CD4-positive, CD25-positive, alpha-beta regulatory T cell (primary cell): ENCODE data around the gene DNAAF5. TPM values are rescaled to one million over a fixed set of nuclear protein-coding genes. Genes with fewer than 3 reads are reported as not detected.
A peak's percentile ranks its signal among the peaks of the same experiment; 100 is the strongest.

Experiments used
- ATAC-seq, 2 donors: fragments of 150-1000 bp; cut with Tn5 transposase; one replicate each; pipeline ENCODE4 v1.10.0; 2021; ENCODE audit warnings: low read depth in 2 of 2, moderate number of reproducible peaks in 2 of 2, moderate library complexity in 1 of 2
- DNase-seq, 3 donors: peaks; one replicate each; pipeline versions ENCODE4 v3.0.0 to v3.0.0-alpha.2; 2012 to 2022; ENCODE audit warnings: mixed read lengths in 1 of 3
- H3K27ac ChIP-seq: one replicate; pipeline ENCODE4 v1.7.0; 2013; ENCODE audit warnings: mild to moderate bottlenecking, low read length; ENCODE audit not compliant: insufficient read depth, poor library complexity, severe bottlenecking
- H3K27me3 ChIP-seq: one replicate; pipeline ENCODE4 v1.7.0; 2013; ENCODE audit warnings: low read length; ENCODE audit not compliant: control insufficient read depth, insufficient read depth
- H3K36me3 ChIP-seq: one replicate; pipeline ENCODE4 v1.7.0; 2013; ENCODE audit warnings: mild to moderate bottlenecking, low read length, moderate library complexity; ENCODE audit not compliant: control insufficient read depth, insufficient read depth
- H3K4me1 ChIP-seq: 2 replicates; pipeline ENCODE4 v1.7.0; 2013; ENCODE audit warnings: mild to moderate bottlenecking, low read length; ENCODE audit not compliant: insufficient read depth, control insufficient read depth, poor library complexity, severe bottlenecking
- H3K4me3 ChIP-seq: one replicate; pipeline ENCODE4 v1.7.0; 2013; ENCODE audit warnings: low read depth, mild to moderate bottlenecking, low read length, moderate library complexity
- H3K9me3 ChIP-seq, 2 experiments: 1 replicate in 1 of 2; 2 replicates in 1 of 2; pipeline ENCODE4 v1.7.0; 2013; ENCODE audit warnings: low read length in 2 of 2, mild to moderate bottlenecking in 1 of 2, moderate library complexity in 1 of 2; ENCODE audit not compliant: control insufficient read depth in 2 of 2
- H3K27ac Mint-ChIP-seq, 3 donors: one replicate each; pipeline ENCODE4 v1.8.0; 2020 to 2022; ENCODE audit warnings: mild to moderate bottlenecking in 3 of 3, mixed read lengths in 3 of 3, moderate library complexity in 2 of 3
- H3K27me3 Mint-ChIP-seq: one replicate; pipeline ENCODE4 v1.8.0; 2022; ENCODE audit warnings: mild to moderate bottlenecking, mixed read lengths
- H3K36me3 Mint-ChIP-seq: one replicate; pipeline ENCODE4 v1.8.0; 2020; ENCODE audit warnings: mixed read lengths
- H3K4me1 Mint-ChIP-seq, 4 donors: one replicate each; pipeline ENCODE4 v1.8.0; 2020 to 2022; ENCODE audit warnings: mixed read lengths in 4 of 4, mild to moderate bottlenecking in 1 of 4
- H3K4me3 Mint-ChIP-seq, 4 donors: one replicate each; pipeline ENCODE4 v1.8.0; 2020 to 2022; ENCODE audit warnings: mild to moderate bottlenecking in 4 of 4, mixed read lengths in 4 of 4, moderate library complexity in 3 of 4
- H3K9me3 Mint-ChIP-seq, 7 donors: one replicate each; pipeline ENCODE4 v1.8.0; 2020 to 2022; ENCODE audit warnings: mixed read lengths in 7 of 7, mild to moderate bottlenecking in 3 of 7, moderate library complexity in 2 of 7
- polyA plus RNA-seq, 4 donors: library from polyadenylated mRNA; unstranded; fragments of 300-500 nt; fragmentation: Illumina TruSeq; gene quantifications; one replicate each; pipeline ENCODE4 v1.2.3, GENCODE V29; 2021
- total RNA-seq: library from RNA; stranded (reverse); gene quantifications from one replicate; pipeline ENCODE4 v1.2.3, GENCODE V29; 2022

DNAAF5 gene
- total and polyA plus RNA-seq, 5 donors from 2014 or later = 0.84 to 11.9 (median 2.3) TPM

DNA sequence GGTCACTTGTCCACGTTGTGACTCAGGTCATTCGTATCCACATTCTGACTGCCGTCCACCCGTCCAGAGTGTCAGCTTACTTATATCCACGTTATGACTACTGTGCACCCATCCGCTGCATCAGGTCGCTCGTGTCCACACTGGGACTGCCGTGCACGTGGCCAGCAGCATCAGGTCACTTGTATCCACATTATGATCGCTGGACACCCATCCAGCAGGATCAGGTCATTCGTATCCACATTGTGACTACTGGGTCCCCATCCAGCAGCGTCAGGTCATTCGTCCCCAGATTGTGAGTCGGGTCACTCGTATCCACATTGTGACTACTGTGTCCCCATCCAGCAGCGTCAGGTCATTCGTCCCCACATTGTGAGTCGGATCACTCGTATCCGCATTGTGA is 58.5 kb downstream of the DNAAF5 start:
- Histone ChIP-seq H3K27me3 (no peaks in the 10 kb centered on the region), H3K4me3 (no peak overlapping the region), H3K4me1 (peaks cover 4% of the 10 kb centered on the region), H3K27ac (no peak overlapping the region), H3K9me3 (no peaks in the 10 kb centered on the region), H3K36me3 (no peaks in the 10 kb centered on the region)
- no peaks in the 10 kb centered on the region for H3K27me3 Mint-ChIP-seq
- H3K4me1 Mint-ChIP-seq = peaks cover 0 to 2% (median 0%) of the 10 kb centered on the region in 4 donors
- no peaks in the 10 kb centered on the region for H3K9me3 Mint-ChIP-seq
- no peak overlapping the region for H3K4me3 Mint-ChIP-seq
- DNase-seq = no peak
- H3K27ac Mint-ChIP-seq = peak overlapping the region in 1 of 3 donors; percentile 51
- H3K36me3 Mint-ChIP-seq = peaks cover 9% of the 10 kb centered on the region
- ATAC-seq = no peak

DNA sequence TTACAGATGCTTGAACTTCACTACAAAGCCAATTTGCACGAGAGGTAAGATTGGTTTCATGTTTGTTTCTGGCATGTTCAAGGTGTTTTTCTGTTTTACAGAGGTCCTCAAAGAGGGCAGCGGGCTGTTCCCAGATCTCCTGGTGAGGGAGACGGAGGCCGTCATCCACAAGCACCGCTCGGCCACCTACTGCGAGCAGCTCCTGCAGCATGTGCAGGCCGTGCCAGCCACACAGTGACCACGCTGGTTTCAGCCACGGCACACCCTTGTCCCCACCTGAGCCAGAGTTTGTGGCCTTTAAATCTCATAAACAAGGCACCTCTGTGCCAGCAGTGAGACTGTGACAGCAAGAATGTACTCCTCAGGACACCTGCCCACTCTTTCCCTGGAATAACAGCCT is 58.9 kb downstream of the DNAAF5 start:
- Mint-ChIP-seq H3K27ac (no peak overlapping the region), H3K36me3 (peaks cover 5% of the 10 kb centered on the region), H3K4me3 (no peak overlapping the region), H3K9me3 (no peaks in the 10 kb centered on the region), H3K4me1 (peaks cover 0 to 2% (median 0%) of the 10 kb centered on the region in 4 donors), H3K27me3 (no peaks in the 10 kb centered on the region)
- no peak for DNase-seq
- Histone ChIP-seq H3K36me3 (no peaks in the 10 kb centered on the region), H3K27me3 (no peaks in the 10 kb centered on the region), H3K27ac (no peak overlapping the region), H3K4me1 (peaks cover 4% of the 10 kb centered on the region), H3K9me3 (no peaks in the 10 kb centered on the region), H3K4me3 (no peak overlapping the region)
- no peak for ATAC-seq

DNA sequence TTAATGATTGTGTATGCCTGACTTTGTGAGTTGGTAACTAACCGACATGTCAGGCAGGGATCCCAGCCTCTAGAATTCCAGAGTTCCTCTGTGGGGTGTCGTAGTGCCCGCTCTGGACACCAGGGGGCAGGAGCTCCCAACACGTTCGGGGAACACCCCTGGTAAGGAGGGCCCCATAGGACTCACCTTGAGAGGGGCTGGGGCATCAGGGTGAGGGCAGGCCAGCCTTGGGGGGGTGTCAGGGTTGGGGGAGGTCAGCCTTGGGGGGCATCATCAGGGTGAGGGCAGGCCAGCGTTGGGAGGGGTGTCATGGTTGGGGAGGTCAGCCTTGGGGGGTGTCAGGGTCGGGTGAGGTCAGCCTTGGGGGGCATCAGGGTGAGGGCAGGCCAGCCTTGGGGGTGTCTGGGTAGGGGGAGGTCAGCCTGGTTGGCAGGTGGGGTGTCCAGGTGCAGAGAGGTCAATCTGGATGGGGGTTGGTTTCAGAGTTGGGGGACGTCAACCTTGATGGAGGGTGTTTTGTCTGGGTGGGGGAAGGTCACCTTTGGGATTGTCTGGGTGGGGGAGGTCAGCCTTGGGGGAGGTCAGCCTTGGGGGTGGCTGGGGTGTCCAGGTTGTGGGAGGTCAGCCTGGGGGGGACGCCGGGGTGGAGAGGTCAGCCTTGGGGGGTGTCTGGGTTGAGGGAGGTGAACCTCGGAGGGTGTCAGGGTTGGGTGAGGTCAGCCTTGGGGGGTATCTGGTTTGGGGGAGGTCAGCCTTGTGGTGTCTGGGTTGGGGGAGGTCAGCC is 60.2 kb downstream of the DNAAF5 start:
- ATAC-seq = peak; percentile 69 to 81
- H3K4me1 Mint-ChIP-seq = peaks cover 0 to 2% (median 0%) of the 10 kb centered on the region in 4 donors

DNA sequence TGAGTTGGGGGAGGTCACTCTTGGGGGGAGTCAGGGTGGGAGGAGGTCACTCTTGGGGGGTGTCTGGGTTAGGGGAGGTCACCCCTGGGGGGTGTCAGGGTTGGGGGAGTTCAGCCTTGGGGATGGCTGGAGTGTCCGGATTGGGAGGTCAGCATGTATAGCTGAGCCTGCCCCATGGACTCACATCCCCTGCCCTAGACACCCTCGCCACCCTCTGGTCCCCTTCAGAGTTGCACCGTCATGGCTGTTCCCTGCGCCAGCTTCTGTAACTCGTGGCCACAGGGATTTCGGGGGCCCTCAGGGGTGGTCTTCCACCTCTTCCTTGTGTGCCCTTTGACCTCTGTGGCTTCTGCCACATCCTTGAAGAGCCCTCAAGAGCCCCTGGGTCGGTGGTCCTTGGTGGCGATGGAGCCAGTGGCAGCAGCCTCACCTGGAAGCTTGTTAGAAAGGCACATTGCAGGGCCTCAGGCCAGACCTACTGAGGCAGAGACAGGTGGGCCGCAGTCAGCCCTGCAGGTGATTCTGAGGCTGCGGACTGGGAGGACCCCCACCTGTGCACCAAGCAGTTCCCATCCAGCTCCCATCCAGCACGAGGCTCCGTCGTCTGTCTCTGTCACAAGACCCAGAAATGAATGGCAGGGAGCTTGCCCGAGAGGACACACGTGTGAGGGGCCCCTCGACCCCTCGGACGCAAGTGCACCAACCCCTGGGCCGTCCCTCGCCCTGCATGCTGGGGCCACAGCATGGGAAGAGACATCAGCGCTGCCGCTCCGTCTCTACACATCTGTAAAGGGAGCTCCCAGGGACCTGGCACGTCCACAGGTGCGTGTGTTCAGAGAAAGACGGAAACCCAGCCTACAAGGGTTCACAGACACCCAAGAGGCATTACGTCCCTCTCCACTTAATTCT is 61.1 kb downstream of the DNAAF5 start:
- Histone ChIP-seq H3K36me3 (no peaks in the 10 kb centered on the region), H3K4me3 (no peak overlapping the region), H3K9me3 (no peaks in the 10 kb centered on the region), H3K4me1 (peaks cover 4% of the 10 kb centered on the region), H3K27me3 (no peaks in the 10 kb centered on the region), H3K27ac (no peak overlapping the region)
- peaks cover 0 to 2% (median 0%) of the 10 kb centered on the region in 4 donors for H3K4me1 Mint-ChIP-seq
- no peak overlapping the region for H3K4me3 Mint-ChIP-seq
- ATAC-seq = no peak
- peaks cover 3% of the 10 kb centered on the region for H3K36me3 Mint-ChIP-seq
- no peaks in the 10 kb centered on the region for H3K27me3 Mint-ChIP-seq
- peak overlapping the region in 1 of 3 donors; percentile 74 for H3K27ac Mint-ChIP-seq
- DNase-seq = no peak
- no peaks in the 10 kb centered on the region for H3K9me3 Mint-ChIP-seq

More for the DNA sequence above, 60.2 kb downstream of the DNAAF5 start:
- Mint-ChIP-seq H3K4me3 (no peak overlapping the region), H3K36me3 (peaks cover 3% of the 10 kb centered on the region), H3K9me3 (no peaks in the 10 kb centered on the region), H3K27me3 (no peaks in the 10 kb centered on the region), H3K27ac (no peak overlapping the region)
- Histone ChIP-seq H3K9me3 (no peaks in the 10 kb centered on the region), H3K4me1 (peaks cover 4% of the 10 kb centered on the region), H3K36me3 (no peaks in the 10 kb centered on the region), H3K27me3 (no peaks in the 10 kb centered on the region), H3K4me3 (no peak overlapping the region), H3K27ac (no peak overlapping the region)
- DNase-seq = peak; percentile 48 to 58 (median 53)

DNA sequence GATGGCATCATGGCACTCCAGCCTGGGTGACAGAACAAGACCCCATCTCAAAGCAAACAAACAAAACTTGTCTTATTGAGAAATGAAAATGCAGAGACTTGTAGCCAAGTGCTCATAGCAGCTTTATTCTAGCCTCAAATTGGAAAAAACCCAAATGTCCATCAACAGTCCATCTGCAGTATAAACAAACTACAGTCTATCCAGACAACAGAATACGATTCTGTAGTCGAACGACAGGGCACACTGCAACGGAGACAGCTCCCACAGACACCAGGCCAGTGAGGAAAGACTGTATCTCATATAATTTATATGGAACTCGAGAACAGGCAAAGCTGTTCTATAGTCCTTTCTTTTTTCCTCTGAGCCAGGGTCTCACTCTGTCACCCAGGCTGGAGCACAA is 65.0 kb downstream of the DNAAF5 start:
- Mint-ChIP-seq H3K27ac (peak overlapping the region in 2 of 3 donors; percentile 26 to 67), H3K4me1 (peaks cover 0 to under 1% (median 0%) of the 10 kb centered on the region in 4 donors), H3K36me3 (no peaks in the 10 kb centered on the region), H3K4me3 (no peak overlapping the region), H3K9me3 (peaks cover 0 to 1% (median 0%) of the 10 kb centered on the region in 7 donors), H3K27me3 (no peaks in the 10 kb centered on the region)
- no peaks in the 10 kb centered on the region for H3K27me3 ChIP-seq
- ATAC-seq (no peak), DNase-seq (no peak)
- H3K36me3 ChIP-seq = no peaks in the 10 kb centered on the region
- peaks cover 3% of the 10 kb centered on the region for H3K4me1 ChIP-seq
- H3K27ac ChIP-seq = no peak overlapping the region
- H3K4me3 ChIP-seq = no peak overlapping the region
- H3K9me3 ChIP-seq = no peaks in the 10 kb centered on the region

DNA sequence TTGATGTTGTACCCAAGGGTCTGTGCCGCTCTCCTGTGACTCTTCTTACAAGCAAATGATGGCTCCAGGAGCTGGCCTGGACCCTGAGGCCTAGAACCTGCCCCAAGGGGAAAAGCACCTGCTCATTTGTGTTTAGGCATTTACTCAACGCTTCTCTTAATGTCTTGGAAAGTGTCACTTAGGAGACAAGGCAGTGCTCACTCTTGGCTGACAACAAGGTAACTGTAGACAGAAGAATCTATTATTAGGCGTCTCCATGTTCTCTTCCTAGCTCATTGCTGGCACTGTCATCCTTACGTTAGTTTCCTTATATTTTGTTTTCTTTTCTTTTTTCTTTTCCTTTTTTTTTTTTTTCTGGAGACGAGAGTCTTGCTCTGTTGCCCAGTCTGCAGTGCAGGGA is 67.7 kb downstream of the DNAAF5 start:
- no peaks in the 10 kb centered on the region for H3K27me3 ChIP-seq
- peaks cover 0 to 1% (median 0%) of the 10 kb centered on the region in 7 donors for H3K9me3 Mint-ChIP-seq
- H3K4me3 Mint-ChIP-seq = no peak overlapping the region
- H3K36me3 ChIP-seq = no peaks in the 10 kb centered on the region
- no peak overlapping the region for H3K4me3 ChIP-seq
- H3K36me3 Mint-ChIP-seq = no peaks in the 10 kb centered on the region
- no peak overlapping the region for H3K27ac Mint-ChIP-seq
- DNase-seq = no peak
- no peaks in the 10 kb centered on the region for H3K27me3 Mint-ChIP-seq
- no peaks in the 10 kb centered on the region for H3K4me1 Mint-ChIP-seq
- H3K9me3 ChIP-seq = no peaks in the 10 kb centered on the region
- ATAC-seq = no peak
- H3K27ac ChIP-seq = no peak overlapping the region
- H3K4me1 ChIP-seq = no peaks in the 10 kb centered on the region

DNA sequence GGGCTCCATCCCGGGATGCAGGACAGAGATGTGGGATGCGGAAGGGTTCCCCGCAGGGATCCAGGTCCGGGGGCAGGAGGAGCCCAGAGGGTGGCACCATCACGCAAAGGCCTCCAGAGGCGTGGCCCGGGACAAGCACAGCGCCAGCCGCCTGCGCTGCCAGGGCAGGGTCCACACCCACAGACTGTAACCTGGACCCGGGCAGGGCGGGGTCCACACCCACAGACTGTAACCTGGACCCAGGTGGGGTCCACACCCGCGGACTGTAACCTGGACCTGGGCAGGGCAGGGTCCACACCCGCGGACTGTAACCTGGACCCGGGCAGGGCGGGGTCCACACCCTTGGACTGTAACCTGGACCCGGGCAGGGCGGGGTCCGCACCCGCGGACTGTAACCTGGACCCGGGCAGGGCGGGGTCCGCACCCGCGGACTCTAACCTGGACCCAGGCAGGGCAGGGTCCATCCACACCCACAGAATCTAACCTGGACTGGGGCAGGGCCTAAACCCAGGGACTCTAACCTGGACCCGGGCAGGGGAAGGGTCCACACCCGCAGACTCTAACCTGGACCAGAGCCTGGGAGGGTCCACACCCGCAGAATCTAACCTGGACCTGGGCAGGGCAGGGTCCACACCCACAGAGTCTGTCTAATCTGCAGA is 68.3 kb downstream of the DNAAF5 start:
- no peaks in the 10 kb centered on the region for H3K36me3 Mint-ChIP-seq
- peaks cover 0 to 1% (median 0%) of the 10 kb centered on the region in 7 donors for H3K9me3 Mint-ChIP-seq
- H3K27me3 Mint-ChIP-seq = no peaks in the 10 kb centered on the region
- H3K27ac Mint-ChIP-seq = no peak overlapping the region
- Histone ChIP-seq H3K4me1 (no peaks in the 10 kb centered on the region), H3K4me3 (no peak overlapping the region), H3K27me3 (no peaks in the 10 kb centered on the region), H3K27ac (no peak overlapping the region), H3K9me3 (no peaks in the 10 kb centered on the region), H3K36me3 (no peaks in the 10 kb centered on the region)
- H3K4me3 Mint-ChIP-seq = no peak overlapping the region
- DNase-seq (no peak), ATAC-seq (no peak)
- no peaks in the 10 kb centered on the region for H3K4me1 Mint-ChIP-seq
